ENCODE results near the gene BZW2.
A peak's percentile ranks its signal among the peaks of the same experiment; 100 is the strongest.

BZW2 gene

GRCh38 chr7:16609842-16610450, 36.0 kb upstream of the BZW2 start:
- DNase-seq (ENCODE audit: low read depth): peak; percentile 15
- H3K4me3 ChIP-seq (ENCODE audit: control insufficient read depth, low read depth, low read length): no peak overlapping the region
- no peak for TF ChIP-seq CTCF (conservative IDR thresholded peaks at IDR 0.05; ENCODE audit: control insufficient read depth, insufficient read depth, low read depth, low read length)

DNA sequence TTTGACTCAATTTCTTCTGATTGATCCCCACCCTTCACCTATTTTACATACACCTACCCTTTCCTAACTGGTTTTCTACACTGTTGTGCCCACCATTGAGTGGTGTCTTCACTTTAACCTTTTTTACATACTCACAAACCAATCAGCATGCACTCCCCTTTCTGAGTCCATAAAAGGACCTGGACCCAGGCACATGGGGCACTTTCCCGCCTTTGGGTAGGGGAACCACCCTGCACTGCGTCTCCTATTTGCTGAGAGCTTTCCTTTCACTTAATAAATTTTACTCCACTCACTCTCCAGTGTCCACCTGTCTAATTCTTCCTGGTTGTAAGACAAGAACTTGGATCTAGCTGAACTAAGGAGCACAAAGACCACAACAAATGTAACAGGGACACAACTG, 34.3 kb upstream of the BZW2 start:
- no peak overlapping the region for H3K4me3 ChIP-seq (ENCODE audit: control insufficient read depth, low read depth, low read length)
- no peak for DNase-seq (ENCODE audit: low read depth)
- TF ChIP-seq CTCF (conservative IDR thresholded peaks at IDR 0.05; ENCODE audit: control insufficient read depth, insufficient read depth, low read depth, low read length): no peak

DNA sequence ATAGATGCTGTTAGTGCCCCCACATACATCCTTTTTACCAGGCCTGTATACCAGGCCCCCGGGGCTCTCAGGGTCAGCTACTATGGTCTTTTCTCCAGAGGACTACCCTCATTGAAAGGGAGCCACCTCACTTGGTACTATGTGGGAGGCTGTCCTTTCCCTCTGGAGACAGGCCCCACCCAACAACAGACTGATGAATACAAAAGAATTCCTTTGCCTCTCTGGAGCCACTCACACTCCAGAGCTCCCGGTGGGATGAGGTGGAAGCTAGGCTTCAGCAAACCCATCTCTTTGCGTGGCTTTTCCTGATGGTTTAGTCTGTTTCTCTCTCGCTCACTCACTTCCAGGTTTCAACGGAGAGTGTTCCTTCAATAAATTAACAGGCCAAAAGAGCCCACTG, 30.8 kb upstream of the BZW2 start:
- TF ChIP-seq CTCF (conservative IDR thresholded peaks at IDR 0.05; ENCODE audit: control insufficient read depth, insufficient read depth, low read depth, low read length): no peak
- no peak for DNase-seq (ENCODE audit: low read depth)
- H3K4me3 ChIP-seq (ENCODE audit: control insufficient read depth, low read depth, low read length): no peak overlapping the region

- H3K4me3 ChIP-seq (ENCODE audit: control insufficient read depth, low read depth, low read length): no peak overlapping the region
- no peak for TF ChIP-seq CTCF (conservative IDR thresholded peaks at IDR 0.05; ENCODE audit: control insufficient read depth, insufficient read depth, low read depth, low read length)
- no peak for DNase-seq (ENCODE audit: low read depth)
Measured at GRCh38 chr7:16616122-16616521, 29.9 kb upstream of the BZW2 start.

DNA sequence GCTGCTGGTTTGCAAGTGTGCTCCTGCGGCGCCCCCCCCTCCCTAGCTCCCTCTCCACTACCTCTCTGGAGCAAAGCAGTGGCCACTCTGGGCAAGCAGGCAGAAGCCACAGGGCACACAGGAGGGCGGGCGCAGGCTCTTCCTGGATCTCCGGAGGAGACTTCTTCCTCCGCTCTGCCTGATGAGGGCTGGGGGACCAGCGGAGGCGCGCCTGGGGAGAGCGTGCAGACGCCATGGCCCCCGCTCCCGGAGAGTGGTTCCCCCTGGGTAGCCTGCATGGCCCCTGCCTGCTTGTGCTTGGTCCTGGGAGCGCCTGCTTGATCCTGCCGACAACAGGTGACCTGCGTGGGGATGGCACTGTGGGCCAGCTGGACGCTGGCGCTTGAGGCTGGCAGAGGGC, 29.4 kb upstream of the BZW2 start:
- no peak for DNase-seq (ENCODE audit: low read depth)
- H3K4me3 ChIP-seq (ENCODE audit: control insufficient read depth, low read depth, low read length): no peak overlapping the region

DNA sequence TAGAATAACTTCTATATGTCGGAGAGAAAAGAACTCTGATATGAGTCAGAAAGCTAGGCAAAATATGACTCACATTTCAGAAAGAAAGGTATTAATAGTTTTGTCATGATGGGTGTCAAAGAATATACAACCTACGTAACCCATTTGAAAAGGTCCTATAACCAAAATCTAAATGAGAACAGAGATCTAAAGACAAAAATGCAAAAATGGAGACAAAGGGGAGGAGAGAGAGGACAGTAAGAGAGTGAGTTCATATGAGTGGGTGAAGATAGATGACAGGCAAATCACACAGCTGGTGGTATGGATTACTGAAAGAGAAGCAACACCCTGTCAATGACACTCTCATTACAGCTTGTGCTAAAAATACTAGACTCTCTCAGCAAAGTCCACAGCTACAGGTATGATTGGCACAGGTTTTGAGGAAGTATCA, 26.0 kb upstream of the BZW2 start:
- H3K4me3 ChIP-seq (ENCODE audit: control insufficient read depth, low read depth, low read length): no peak overlapping the region
- TF ChIP-seq CTCF (conservative IDR thresholded peaks at IDR 0.05; ENCODE audit: control insufficient read depth, insufficient read depth, low read depth, low read length): no peak
- peak; percentile 17 for DNase-seq (ENCODE audit: low read depth)

More for the DNA sequence above, 29.4 kb upstream of the BZW2 start:
- TF ChIP-seq CTCF (conservative IDR thresholded peaks at IDR 0.05; ENCODE audit: control insufficient read depth, insufficient read depth, low read depth, low read length): no peak

- DNase-seq (ENCODE audit: low read depth): no peak
- no peak overlapping the region for H3K4me3 ChIP-seq (ENCODE audit: control insufficient read depth, low read depth, low read length)
- TF ChIP-seq CTCF (conservative IDR thresholded peaks at IDR 0.05; ENCODE audit: control insufficient read depth, insufficient read depth, low read depth, low read length): no peak
Measured at GRCh38 chr7:16626388-16626787, 19.6 kb upstream of the BZW2 start.

Measured in fibroblast of mammary gland (primary cell).